Measurements from ENCODE around the gene FCHSD2. TPM values are rescaled to one million over a fixed set of nuclear protein-coding genes. Genes with fewer than 3 reads are reported as not detected.

FCHSD2 gene
- total and polyA plus RNA-seq, 2 of the 8 experiments (the other 6 are each of a cell fraction or from before 2014, with no cell fraction given): 4.1 to 7.8 TPM

GRCh38 chr11:72929256-72929655 is 212.9 kb downstream of the FCHSD2 start:
- TF ChIP-seq SUZ12 (IDR thresholded peaks at IDR 0.05; ENCODE audit: low read length) (no peak), KDM5A (IDR thresholded peaks at IDR 0.05; ENCODE audit: low read length) (no peak), RAD21 (IDR thresholded peaks at IDR 0.05 in 1 of 2, conservative IDR thresholded peaks at IDR 0.05 in 1 of 2; ENCODE audit: low read depth in 2 of 2, low read length in 2 of 2) (no peak), FOSL1 (IDR thresholded peaks at IDR 0.05; ENCODE audit: insufficient read depth, low read depth, low read length) (no peak), KDM4A (IDR thresholded peaks at IDR 0.05; ENCODE audit: low read depth, low read length, severe bottlenecking) (no peak), CHD1 (IDR thresholded peaks at IDR 0.05; ENCODE audit: low read depth, low read length) (no peak), RXRA (IDR thresholded peaks at IDR 0.05; ENCODE audit: insufficient read depth, low read depth, low read length) (no peak)
- Histone ChIP-seq H2BK15ac (ENCODE audit: low read length) (no peak overlapping the region), H3K27me3 (replicated peaks in 1 of 4; ENCODE audit: control insufficient read depth in 3 of 4, extremely low read depth in 1 of 4, insufficient read depth in 3 of 4, low read length in 3 of 4) (no peaks in the 10 kb centered on the region), H4K5ac (ENCODE audit: insufficient read length, low read depth, low read length) (no peak overlapping the region), H2AFZ (ENCODE audit: low read length) (no peak overlapping the region), H4K8ac (ENCODE audit: extremely low read depth, insufficient read depth, low read length) (no peak overlapping the region), H2BK12ac (ENCODE audit: low read depth, low read length) (no peak overlapping the region), H3K23me2 (ENCODE audit: low read depth, low read length) (no peaks in the 10 kb centered on the region), H2AK5ac (ENCODE audit: low read depth, low read length) (no peak overlapping the region), H2BK20ac (ENCODE audit: low read length) (no peak overlapping the region), H3K23ac (ENCODE audit: insufficient read length) (no peak overlapping the region), H3K18ac (ENCODE audit: extremely low read depth, low read length) (no peak overlapping the region), H2BK5ac (ENCODE audit: low read depth, low read length) (no peak overlapping the region), H3K79me2 (ENCODE audit: control insufficient read depth in 1 of 2, insufficient read depth in 2 of 2, low read length in 2 of 2) (no peaks in the 10 kb centered on the region), H3K36me3 (ENCODE audit: control insufficient read depth in 2 of 4, insufficient read depth in 4 of 4, low read length in 3 of 4) (no peaks in the 10 kb centered on the region), H3K9ac (replicated peaks in 1 of 4; ENCODE audit: extremely low read depth in 1 of 4, low read depth in 3 of 4, low read length in 3 of 4) (no peak overlapping the region), H3K56ac (replicated peaks; ENCODE audit: insufficient read length, low read depth, low read length) (no peak overlapping the region), H2BK120ac (replicated peaks; ENCODE audit: low read depth, low read length) (no peak overlapping the region), H3K14ac (ENCODE audit: insufficient read length) (no peak overlapping the region), H3K4me2 (ENCODE audit: insufficient read depth in 1 of 2, low read depth in 2 of 2, low read length in 2 of 2) (no peak overlapping the region), H3K4me3 (ENCODE audit: extremely low read depth in 1 of 4, insufficient read depth in 2 of 4, low read depth in 3 of 4, low read length in 4 of 4) (no peak overlapping the region), H3K4me1 (replicated peaks in 1 of 4; ENCODE audit: control insufficient read depth in 3 of 4, insufficient read depth in 4 of 4, low read length in 3 of 4) (no peaks in the 10 kb centered on the region; a peak in 1 of 7 replicates), H4K91ac (replicated peaks; ENCODE audit: insufficient read length, low read length) (no peak overlapping the region), H3K79me1 (ENCODE audit: low read depth, low read length) (no peaks in the 10 kb centered on the region), H3K4ac (replicated peaks; ENCODE audit: insufficient read length, low read depth, low read length) (no peak overlapping the region), H3K27ac (ENCODE audit: low read depth, low read length) (no peak overlapping the region), H4K20me1 (replicated peaks in 1 of 2; ENCODE audit: control insufficient read depth in 1 of 2, insufficient read depth in 2 of 2, low read length in 2 of 2) (no peaks in the 10 kb centered on the region), H3K9me3 (ENCODE audit: insufficient read depth in 2 of 2, low read depth in 1 of 2, low read length in 1 of 2) (no peaks in the 10 kb centered on the region)
- DNase-seq (ENCODE audit: low read depth in 1 of 2, low spot score in 2 of 2) (no peak), FAIRE-seq (no peak)
- ChIA-PET CTCF (ENCODE audit: partially characterized antibody) (interaction anchor here (1.2 kb wide), 1 partner anchor 213 kb away, joined by 3 read pairs; no protein-coding TSS in a partner anchor), POLR2A (ENCODE audit: partially characterized antibody) (no interaction called here)
- 77% methylated on average over 1 of the region's 1 CpG; no CpG with 5 or more reads in 1 of the 2 experiments for whole genome bisulfite sequencing, 2 experiments (ENCODE audit: extremely low coverage in 1 of 2, insufficient coverage in 1 of 2, insufficient read length in 1 of 2, insufficient replicate concordance in 2 of 2, low coverage in 1 of 2, low lambda C conversion rate in 2 of 2, missing lambda C conversion rate in 1 of 2)
